Neural cell (in vitro differentiated cells): ENCODE results near the gene RAD51B. TPM values are rescaled to one million over a fixed set of nuclear protein-coding genes. Genes with fewer than 3 reads are reported as not detected.

Experiments used
- H2AFZ ChIP-seq: fragments of 200-600, 300-800 bp; sonication (generic), shearing (Covaris generic); 2 replicates; pipeline ENCODE4 v1.6.0; 2014; ENCODE audit warnings: low read depth, mild to moderate bottlenecking, antibody characterized with exemption, low read length, moderate library complexity
- H3F3A ChIP-seq: fragments of 200-600 bp; shearing (Covaris generic); 2 replicates; pipeline ENCODE4 v1.6.1; 2016; ENCODE audit warnings: mild to moderate bottlenecking, moderate library complexity, mixed read lengths, antibody characterized with exemption, low read length; ENCODE audit not compliant: insufficient read depth, poor library complexity, severe bottlenecking
- H3K27ac ChIP-seq: fragments of 200-600, 300-800 bp; sonication (generic), shearing (Covaris generic); 2 replicates; pipeline ENCODE4 v1.5.1; 2014; ENCODE audit warnings: mild to moderate bottlenecking, low read length, moderate library complexity
- H3K27me3 ChIP-seq: fragments of 300-800, 200-600 bp; sonication (generic), shearing (Covaris generic); 2 replicates; pipeline ENCODE4 v1.6.0; 2014; ENCODE audit warnings: mild to moderate bottlenecking, low read depth, low read length, moderate library complexity; ENCODE audit not compliant: insufficient read depth
- H3K36me3 ChIP-seq: fragments of 300-800, 200-600 bp; sonication (generic), shearing (Covaris generic); 2 replicates; pipeline ENCODE4 v1.5.1; 2014; ENCODE audit warnings: mild to moderate bottlenecking, antibody characterized with exemption, low read length, moderate library complexity; ENCODE audit not compliant: insufficient read depth
- H3K4me2 ChIP-seq: fragments of 300-800, 200-600 bp; sonication (generic), shearing (Covaris generic); 2 replicates; pipeline ENCODE4 v1.6.0; 2014; ENCODE audit warnings: mild to moderate bottlenecking, low read length
- H3K4me3 ChIP-seq: fragments of 300-800, 200-600 bp; sonication (generic), shearing (Covaris generic); 2 replicates; pipeline ENCODE4 v1.5.1; 2014; ENCODE audit warnings: mild to moderate bottlenecking, low read length, moderate library complexity
- H3K79me2 ChIP-seq: fragments of 200-600 bp; shearing (Covaris generic); replicated peaks from 2 replicates; pipeline ENCODE4 v1.6.0; 2014; ENCODE audit warnings: mild to moderate bottlenecking, low read length, moderate library complexity; ENCODE audit not compliant: insufficient read depth
- H3K9ac ChIP-seq: fragments of 300-800, 200-600 bp; sonication (generic), shearing (Covaris generic); 2 replicates; pipeline ENCODE4 v1.6.1; 2016; ENCODE audit warnings: mild to moderate bottlenecking, low read length, mixed read lengths
- H3K9me2 ChIP-seq: fragments of 200-600 bp; shearing (Covaris generic); 2 replicates; pipeline ENCODE4 v1.6.1; 2016; ENCODE audit warnings: mild to moderate bottlenecking, low read length, mixed read lengths; ENCODE audit not compliant: insufficient read depth
- H3K9me3 ChIP-seq: fragments of 200-600, 300-800 bp; sonication (generic), shearing (Covaris generic); 2 replicates; pipeline ENCODE4 v1.6.1; 2016; ENCODE audit warnings: mild to moderate bottlenecking, mixed run types, low read length, moderate library complexity, mixed read lengths
- H4K20me1 ChIP-seq: fragments of 200-600 bp; shearing (Covaris generic); 2 replicates; pipeline ENCODE4 v1.6.1; 2016; ENCODE audit warnings: mild to moderate bottlenecking, mixed run types; ENCODE audit not compliant: insufficient read depth
- EP300 ChIP-seq: fragments of 450-650 bp; conservative IDR thresholded peaks from 2 replicates; pipeline ENCODE4 v1.6.1; 2014; ENCODE audit warnings: antibody characterized with exemption, mild to moderate bottlenecking, moderate library complexity; ENCODE audit not compliant: poor library complexity, severe bottlenecking
- EZH2 ChIP-seq: fragments of 200-600, 300-800 bp; shearing (Covaris generic), sonication (generic); IDR thresholded peaks from 2 replicates; pipeline ENCODE4 v1.6.1; 2014; ENCODE audit warnings: antibody characterized with exemption, low read length, borderline replicate concordance, mild to moderate bottlenecking; ENCODE audit not compliant: insufficient read depth, poor library complexity, severe bottlenecking
- MXI1 ChIP-seq: fragments of 450-650 bp; conservative IDR thresholded peaks from 2 replicates; pipeline ENCODE4 v1.6.1; 2014; ENCODE audit warnings: antibody characterized with exemption, mild to moderate bottlenecking; ENCODE audit not compliant: poor library complexity, severe bottlenecking
- POLR2AphosphoS5 ChIP-seq: IDR thresholded peaks from 2 replicates; pipeline ENCODE4 v1.6.1; 2012
- RAD21 ChIP-seq: fragments of 450-650 bp; conservative IDR thresholded peaks from 2 replicates; pipeline ENCODE4 v1.6.1; 2014; ENCODE audit warnings: antibody characterized with exemption, mild to moderate bottlenecking, moderate library complexity
- SMC3 ChIP-seq: fragments of 450-650 bp; conservative IDR thresholded peaks from 2 replicates; pipeline ENCODE4 v1.6.1; 2014; ENCODE audit warnings: antibody characterized with exemption, mild to moderate bottlenecking, moderate library complexity; ENCODE audit not compliant: poor library complexity
- TAF1 ChIP-seq: IDR thresholded peaks from 2 replicates; pipeline ENCODE4 v1.6.1; 2012; ENCODE audit warnings: low read depth
- polyA plus RNA-seq: library from polyadenylated mRNA; depleted of rRNA; stranded (reverse); fragments of >200 nt; gene quantifications from 2 replicates; pipeline ENCODE4 v1.2.3, GENCODE V29; 2014
- TF ChIP-seq, protein P1 (sequence below): fragments of 450-650 bp; IDR thresholded peaks from 2 replicates; pipeline ENCODE4 v1.5.1; 2014; ENCODE audit warnings: antibody characterized with exemption, mild to moderate bottlenecking, moderate library complexity; ENCODE audit not compliant: poor library complexity, severe bottlenecking
- TF ChIP-seq, protein P2 (sequence below): IDR thresholded peaks from 2 replicates; pipeline ENCODE4 v1.6.1; 2012; ENCODE audit warnings: borderline replicate concordance

The RAD51B gene
- polyA plus RNA-seq, 1 donor from 2014 or later: 3.1 TPM

DNA sequence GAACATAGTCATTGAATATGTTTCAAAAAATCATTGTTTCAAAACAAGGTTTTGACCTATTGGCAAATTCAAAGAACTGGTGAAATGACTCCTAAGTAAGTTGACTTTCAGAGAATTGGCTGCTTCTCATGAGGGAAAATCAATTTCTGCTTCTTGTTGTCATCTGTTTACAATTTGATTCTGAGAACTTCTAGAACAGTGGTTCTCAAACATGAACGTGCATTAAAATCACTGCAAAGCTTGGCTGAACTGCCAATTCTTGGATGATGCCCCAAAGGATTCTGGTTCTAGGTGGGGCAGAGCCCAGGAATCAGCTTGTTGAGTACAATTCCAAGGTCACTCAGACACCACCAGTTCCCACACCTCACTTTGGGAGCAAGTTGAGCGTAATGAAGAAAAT is 889.4 kb downstream of the RAD51B start:
- Histone ChIP-seq H3K4me2 (no peak overlapping the region), H3K27me3 (no peaks in the 10 kb centered on the region), H3K9me3 (no peaks in the 10 kb centered on the region), H3K9me2 (no peaks in the 10 kb centered on the region), H2AFZ (no peak overlapping the region), H4K20me1 (no peaks in the 10 kb centered on the region), H3K27ac (no peak overlapping the region), H3K4me3 (no peak overlapping the region), H3F3A (no peaks in the 10 kb centered on the region), H3K79me2 (no peaks in the 10 kb centered on the region), H3K36me3 (no peaks in the 10 kb centered on the region), H3K9ac (no peak overlapping the region)
- TF ChIP-seq POLR2AphosphoS5 (no peak), EP300 (no peak), RAD21 (no peak), EZH2 (no peak), MXI1 (no peak)
- TF ChIP-seq, protein P1, sequence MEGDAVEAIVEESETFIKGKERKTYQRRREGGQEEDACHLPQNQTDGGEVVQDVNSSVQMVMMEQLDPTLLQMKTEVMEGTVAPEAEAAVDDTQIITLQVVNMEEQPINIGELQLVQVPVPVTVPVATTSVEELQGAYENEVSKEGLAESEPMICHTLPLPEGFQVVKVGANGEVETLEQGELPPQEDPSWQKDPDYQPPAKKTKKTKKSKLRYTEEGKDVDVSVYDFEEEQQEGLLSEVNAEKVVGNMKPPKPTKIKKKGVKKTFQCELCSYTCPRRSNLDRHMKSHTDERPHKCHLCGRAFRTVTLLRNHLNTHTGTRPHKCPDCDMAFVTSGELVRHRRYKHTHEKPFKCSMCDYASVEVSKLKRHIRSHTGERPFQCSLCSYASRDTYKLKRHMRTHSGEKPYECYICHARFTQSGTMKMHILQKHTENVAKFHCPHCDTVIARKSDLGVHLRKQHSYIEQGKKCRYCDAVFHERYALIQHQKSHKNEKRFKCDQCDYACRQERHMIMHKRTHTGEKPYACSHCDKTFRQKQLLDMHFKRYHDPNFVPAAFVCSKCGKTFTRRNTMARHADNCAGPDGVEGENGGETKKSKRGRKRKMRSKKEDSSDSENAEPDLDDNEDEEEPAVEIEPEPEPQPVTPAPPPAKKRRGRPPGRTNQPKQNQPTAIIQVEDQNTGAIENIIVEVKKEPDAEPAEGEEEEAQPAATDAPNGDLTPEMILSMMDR: no peak

GRCh38 chr14:68710776-68711175 is 891.2 kb downstream of the RAD51B start:
- Histone ChIP-seq H3K27me3 (no peaks in the 10 kb centered on the region), H3K4me3 (no peak overlapping the region), H3K27ac (no peak overlapping the region), H4K20me1 (no peaks in the 10 kb centered on the region), H3K36me3 (no peaks in the 10 kb centered on the region), H3K9me3 (no peaks in the 10 kb centered on the region), H3K79me2 (no peaks in the 10 kb centered on the region), H3K4me2 (no peak overlapping the region), H3F3A (no peaks in the 10 kb centered on the region), H3K9ac (no peak overlapping the region), H3K9me2 (no peaks in the 10 kb centered on the region), H2AFZ (no peak overlapping the region)
- TF ChIP-seq MXI1: no peak
- no peak for TF ChIP-seq SMC3
- TF ChIP-seq, protein P1: no peak
- no peak for TF ChIP-seq EP300
- TF ChIP-seq, protein P2, sequence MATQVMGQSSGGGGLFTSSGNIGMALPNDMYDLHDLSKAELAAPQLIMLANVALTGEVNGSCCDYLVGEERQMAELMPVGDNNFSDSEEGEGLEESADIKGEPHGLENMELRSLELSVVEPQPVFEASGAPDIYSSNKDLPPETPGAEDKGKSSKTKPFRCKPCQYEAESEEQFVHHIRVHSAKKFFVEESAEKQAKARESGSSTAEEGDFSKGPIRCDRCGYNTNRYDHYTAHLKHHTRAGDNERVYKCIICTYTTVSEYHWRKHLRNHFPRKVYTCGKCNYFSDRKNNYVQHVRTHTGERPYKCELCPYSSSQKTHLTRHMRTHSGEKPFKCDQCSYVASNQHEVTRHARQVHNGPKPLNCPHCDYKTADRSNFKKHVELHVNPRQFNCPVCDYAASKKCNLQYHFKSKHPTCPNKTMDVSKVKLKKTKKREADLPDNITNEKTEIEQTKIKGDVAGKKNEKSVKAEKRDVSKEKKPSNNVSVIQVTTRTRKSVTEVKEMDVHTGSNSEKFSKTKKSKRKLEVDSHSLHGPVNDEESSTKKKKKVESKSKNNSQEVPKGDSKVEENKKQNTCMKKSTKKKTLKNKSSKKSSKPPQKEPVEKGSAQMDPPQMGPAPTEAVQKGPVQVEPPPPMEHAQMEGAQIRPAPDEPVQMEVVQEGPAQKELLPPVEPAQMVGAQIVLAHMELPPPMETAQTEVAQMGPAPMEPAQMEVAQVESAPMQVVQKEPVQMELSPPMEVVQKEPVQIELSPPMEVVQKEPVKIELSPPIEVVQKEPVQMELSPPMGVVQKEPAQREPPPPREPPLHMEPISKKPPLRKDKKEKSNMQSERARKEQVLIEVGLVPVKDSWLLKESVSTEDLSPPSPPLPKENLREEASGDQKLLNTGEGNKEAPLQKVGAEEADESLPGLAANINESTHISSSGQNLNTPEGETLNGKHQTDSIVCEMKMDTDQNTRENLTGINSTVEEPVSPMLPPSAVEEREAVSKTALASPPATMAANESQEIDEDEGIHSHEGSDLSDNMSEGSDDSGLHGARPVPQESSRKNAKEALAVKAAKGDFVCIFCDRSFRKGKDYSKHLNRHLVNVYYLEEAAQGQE: no peak
- TF ChIP-seq EZH2: no peak
- no peak for TF ChIP-seq RAD21
- TF ChIP-seq TAF1: no peak
- no peak for TF ChIP-seq POLR2AphosphoS5
